Measurements from ENCODE around the gene KNDC1. TPM values are rescaled to one million over a fixed set of nuclear protein-coding genes. Genes with fewer than 3 reads are reported as not detected.

The KNDC1 gene
- total and polyA plus RNA-seq, 2 of the 4 experiments (the other 2 are of a cell fraction): 0.18 to 1.1 TPM

DNA sequence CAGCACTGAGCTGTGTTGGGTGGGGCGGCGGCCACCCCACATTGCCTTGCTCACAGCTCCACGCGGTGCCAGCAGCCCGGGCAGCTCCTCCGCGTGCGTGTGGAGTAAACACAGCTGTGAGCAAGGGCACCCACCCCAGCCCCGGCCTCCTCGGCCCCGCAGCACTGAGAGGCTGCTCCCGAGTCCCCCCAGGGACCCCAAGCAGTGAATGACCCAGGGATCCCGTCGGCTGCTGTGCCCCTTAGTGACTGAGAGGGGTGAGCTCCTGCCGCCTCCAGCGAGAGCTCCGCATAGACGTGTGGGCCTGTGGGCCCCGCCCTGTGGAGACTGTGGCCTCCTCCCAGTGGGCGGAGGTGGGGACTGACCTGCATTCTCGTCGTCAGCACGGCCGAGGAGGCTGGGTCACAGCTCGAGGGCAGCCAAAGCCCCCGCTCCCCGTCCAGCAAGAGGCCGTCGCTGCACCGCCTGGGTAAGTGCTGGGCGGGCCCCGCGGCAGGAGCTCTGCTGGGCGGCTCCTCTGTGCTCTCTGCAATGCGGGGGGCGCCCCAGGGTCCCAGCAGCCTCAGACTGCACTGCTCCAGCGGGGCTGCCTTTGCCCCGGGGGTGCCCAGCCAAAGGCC, 40.1 kb downstream of the KNDC1 start:
- Histone ChIP-seq H2BK5ac (ENCODE audit: low read depth, low read length, poor library complexity, severe bottlenecking) (no peak overlapping the region), H3K18ac (ENCODE audit: low read depth, low read length) (no peak overlapping the region), H3K23ac (ENCODE audit: low read depth, low read length) (no peak overlapping the region), H3K4ac (ENCODE audit: low read depth, low read length) (no peak overlapping the region), H2AK9ac (replicated peaks; ENCODE audit: low read depth, low read length, poor library complexity) (no peak overlapping the region), H3K27me3 (ENCODE audit: control insufficient read depth, insufficient read depth, low read length) (no peaks in the 10 kb centered on the region), H2BK20ac (ENCODE audit: low read depth, low read length) (no peak overlapping the region), H2BK15ac (ENCODE audit: low read depth, low read length) (no peak overlapping the region), H3K4me1 (ENCODE audit: control insufficient read depth, insufficient read depth, low read length) (no peaks in the 10 kb centered on the region), H3K9ac (ENCODE audit: low read depth, low read length) (no peak overlapping the region), H4K8ac (ENCODE audit: low read depth in 2 of 2, low read length in 2 of 2) (no peak overlapping the region), H4K20me1 (ENCODE audit: insufficient read depth, low read length) (no peaks in the 10 kb centered on the region), H4K91ac (ENCODE audit: insufficient read depth, low read depth, low read length) (no peak overlapping the region), H2AFZ (replicated peaks; ENCODE audit: low read length, poor library complexity) (no peak overlapping the region), H3K4me3 (ENCODE audit: insufficient read depth, low read depth, low read length) (no peak overlapping the region), H3K9me3 (ENCODE audit: control insufficient read depth, insufficient read depth, low read length) (no peaks in the 10 kb centered on the region), H3K27ac (ENCODE audit: insufficient read depth, low read length) (no peak overlapping the region), H3K79me1 (ENCODE audit: low read depth in 1 of 2, low read length in 2 of 2) (no peaks in the 10 kb centered on the region), H3K36me3 (ENCODE audit: control insufficient read depth, insufficient read depth, low read length) (no peaks in the 10 kb centered on the region), H3K4me2 (ENCODE audit: low read depth, low read length) (no peak overlapping the region), H2AK5ac (ENCODE audit: low read depth, low read length) (no peak overlapping the region), H4K5ac (ENCODE audit: low read depth, low read length) (no peak overlapping the region), H3K56ac (ENCODE audit: extremely low read depth, insufficient read depth, low read length) (no peak overlapping the region), H3K9me1 (ENCODE audit: insufficient read depth, low read length) (no peaks in the 10 kb centered on the region), H3K14ac (replicated peaks; ENCODE audit: low read depth, low read length) (no peak overlapping the region), H2BK120ac (ENCODE audit: low read depth, low read length) (no peak overlapping the region)
- 45% methylated on average over 17 of the region's 38 CpGs; no CpG with 5 or more reads in 1 of the 2 experiments for WGBS, 2 experiments (ENCODE audit: extremely low coverage in 2 of 2, insufficient read length in 1 of 2)
- POLR2A ChIA-PET (ENCODE audit: unreplicated experiment): no interaction called here
- DNase-seq (no peak), ATAC-seq (ENCODE audit: low read depth) (no peak; the same call in 1 of the 2 replicates)
- in situ Hi-C loops (cut with MboI; ENCODE audit: low sequenced_read_pairs) (no loop called here), dilution Hi-C loops (cut with HindIII; ENCODE audit: low sequenced_read_pairs, unreplicated experiment) (no loop called here), intact Hi-C loops (cut with micrococcal nuclease) (no loop called here)
- BruUV-seq (replicated peaks): no TSS peak
- TF ChIP-seq RFX5 (IDR thresholded peaks at IDR 0.05; ENCODE audit: low read depth, low read length): no peak
- TF ChIP-seq FOS (IDR thresholded peaks at IDR 0.05; ENCODE audit: low read depth, low read length): no peak
- no peak for TF ChIP-seq MXI1 (IDR thresholded peaks at IDR 0.05; ENCODE audit: borderline replicate concordance, low read depth, low read length)
- TF ChIP-seq, protein P1, sequence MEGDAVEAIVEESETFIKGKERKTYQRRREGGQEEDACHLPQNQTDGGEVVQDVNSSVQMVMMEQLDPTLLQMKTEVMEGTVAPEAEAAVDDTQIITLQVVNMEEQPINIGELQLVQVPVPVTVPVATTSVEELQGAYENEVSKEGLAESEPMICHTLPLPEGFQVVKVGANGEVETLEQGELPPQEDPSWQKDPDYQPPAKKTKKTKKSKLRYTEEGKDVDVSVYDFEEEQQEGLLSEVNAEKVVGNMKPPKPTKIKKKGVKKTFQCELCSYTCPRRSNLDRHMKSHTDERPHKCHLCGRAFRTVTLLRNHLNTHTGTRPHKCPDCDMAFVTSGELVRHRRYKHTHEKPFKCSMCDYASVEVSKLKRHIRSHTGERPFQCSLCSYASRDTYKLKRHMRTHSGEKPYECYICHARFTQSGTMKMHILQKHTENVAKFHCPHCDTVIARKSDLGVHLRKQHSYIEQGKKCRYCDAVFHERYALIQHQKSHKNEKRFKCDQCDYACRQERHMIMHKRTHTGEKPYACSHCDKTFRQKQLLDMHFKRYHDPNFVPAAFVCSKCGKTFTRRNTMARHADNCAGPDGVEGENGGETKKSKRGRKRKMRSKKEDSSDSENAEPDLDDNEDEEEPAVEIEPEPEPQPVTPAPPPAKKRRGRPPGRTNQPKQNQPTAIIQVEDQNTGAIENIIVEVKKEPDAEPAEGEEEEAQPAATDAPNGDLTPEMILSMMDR (conservative IDR thresholded peaks at IDR 0.05; ENCODE audit: low read depth, low read length): no peak
- TF ChIP-seq MAZ (IDR thresholded peaks at IDR 0.05; ENCODE audit: borderline replicate concordance, low read depth, low read length): no peak
- TF ChIP-seq, protein P2, sequence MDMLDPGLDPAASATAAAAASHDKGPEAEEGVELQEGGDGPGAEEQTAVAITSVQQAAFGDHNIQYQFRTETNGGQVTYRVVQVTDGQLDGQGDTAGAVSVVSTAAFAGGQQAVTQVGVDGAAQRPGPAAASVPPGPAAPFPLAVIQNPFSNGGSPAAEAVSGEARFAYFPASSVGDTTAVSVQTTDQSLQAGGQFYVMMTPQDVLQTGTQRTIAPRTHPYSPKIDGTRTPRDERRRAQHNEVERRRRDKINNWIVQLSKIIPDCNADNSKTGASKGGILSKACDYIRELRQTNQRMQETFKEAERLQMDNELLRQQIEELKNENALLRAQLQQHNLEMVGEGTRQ (IDR thresholded peaks at IDR 0.05; ENCODE audit: low read depth, low read length): no peak
- TF ChIP-seq CEBPB (IDR thresholded peaks at IDR 0.05; ENCODE audit: low read depth, low read length): no peak
- TF ChIP-seq ELK1 (IDR thresholded peaks at IDR 0.05; ENCODE audit: borderline replicate concordance, low read depth, low read length): no peak
- TF ChIP-seq BHLHE40 (IDR thresholded peaks at IDR 0.05; ENCODE audit: low read depth, low read length): no peak
- TF ChIP-seq RAD21 (IDR thresholded peaks at IDR 0.05; ENCODE audit: low read length): no peak
- TF ChIP-seq POLR2A (IDR thresholded peaks at IDR 0.05; ENCODE audit: low read depth, low read length): no peak
- TF ChIP-seq NFE2L2 (IDR thresholded peaks at IDR 0.05; ENCODE audit: low read depth, low read length): no peak
- no peak for TF ChIP-seq SMC3 (IDR thresholded peaks at IDR 0.05; ENCODE audit: low read depth, low read length)
- no peak for TF ChIP-seq MAFK (IDR thresholded peaks at IDR 0.05; ENCODE audit: low read depth, low read length)
- TF ChIP-seq CHD1 (IDR thresholded peaks at IDR 0.05; ENCODE audit: low read depth, low read length): no peak
- TF ChIP-seq RCOR1 (IDR thresholded peaks at IDR 0.05; ENCODE audit: insufficient replicate concordance, low read length): no peak
- CTCF ChIA-PET: no interaction called here
